GM20431 (cell line): ENCODE measurements around the gene CYB5D1.

Source experiments
- in situ Hi-C: fragments of 300-500 bp; cut with MseI, MboI; formaldehyde crosslinking; loops from one replicate; pipeline ENCODE4 v1.15.0; 2020; ENCODE audit warnings: low sequenced_read_pairs; ENCODE audit not compliant: unreplicated experiment

The CYB5D1 gene

DNA sequence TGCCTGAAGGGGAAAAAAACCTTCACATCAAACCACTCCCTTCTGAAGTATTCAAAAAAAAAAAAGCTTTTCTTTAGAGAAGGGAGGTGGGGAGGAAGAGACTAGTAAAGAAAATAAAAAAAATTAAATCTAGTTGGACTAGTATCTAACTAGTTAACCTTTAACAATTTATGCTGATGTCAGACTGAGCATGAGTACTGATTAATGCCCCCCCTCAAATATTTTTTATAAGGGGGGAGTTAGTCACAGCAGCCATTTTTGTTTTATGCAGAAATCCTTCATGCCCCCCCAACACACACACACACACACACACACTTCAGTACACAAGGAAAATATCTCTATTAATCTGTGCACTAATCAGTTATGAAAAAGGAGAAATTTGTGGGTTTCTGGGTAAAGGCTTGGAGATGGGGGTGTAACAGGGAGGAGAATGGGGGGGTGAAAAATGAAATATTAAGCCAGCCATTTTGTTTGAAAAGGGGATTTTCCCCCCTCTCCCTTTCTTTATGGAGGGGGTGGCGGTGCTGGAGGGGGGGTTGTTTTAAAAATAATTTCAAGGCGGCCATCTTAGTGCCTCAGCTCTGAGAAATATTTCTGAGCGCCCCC, 26.1 kb downstream of the CYB5D1 start:
- in situ Hi-C loops: no loop called here

DNA sequence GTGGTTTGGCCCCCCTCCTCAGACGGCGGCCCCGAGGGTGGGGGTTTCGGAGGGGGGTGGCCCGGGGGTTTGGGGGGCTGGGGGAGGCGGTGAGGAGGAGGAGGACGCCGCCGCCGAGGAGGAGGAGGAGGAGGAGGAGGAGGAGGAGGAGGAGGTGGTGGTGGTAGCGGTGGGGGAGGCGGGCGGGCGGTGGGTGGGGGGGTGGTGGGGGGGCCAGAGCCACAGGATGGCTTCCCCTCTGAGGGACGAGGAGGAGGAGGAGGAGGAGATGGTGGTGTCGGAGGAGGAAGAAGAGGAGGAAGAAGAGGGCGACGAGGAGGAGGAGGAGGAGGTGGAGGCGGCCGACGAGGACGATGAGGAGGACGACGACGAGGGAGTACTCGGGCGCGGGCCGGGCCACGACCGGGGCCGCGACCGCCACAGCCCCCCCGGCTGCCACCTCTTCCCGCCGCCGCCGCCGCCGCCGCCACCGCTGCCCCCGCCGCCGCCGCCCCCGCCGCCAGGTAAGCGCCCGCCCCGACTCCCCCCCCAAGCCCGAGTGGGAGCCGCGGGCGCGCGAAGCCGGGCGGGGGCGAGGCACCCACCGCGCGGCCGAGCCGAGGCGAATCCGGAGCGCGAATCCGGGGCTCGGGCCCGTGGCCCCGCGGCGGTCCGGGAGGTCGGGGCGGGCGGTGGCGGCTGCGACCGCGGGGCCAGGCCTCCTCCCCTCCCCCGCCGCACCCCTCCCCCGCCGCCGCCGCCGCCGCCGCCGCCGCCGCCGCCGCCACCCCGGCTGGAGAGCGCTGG, 27.0 kb downstream of the CYB5D1 start:
- in situ Hi-C loops: no loop called here

DNA sequence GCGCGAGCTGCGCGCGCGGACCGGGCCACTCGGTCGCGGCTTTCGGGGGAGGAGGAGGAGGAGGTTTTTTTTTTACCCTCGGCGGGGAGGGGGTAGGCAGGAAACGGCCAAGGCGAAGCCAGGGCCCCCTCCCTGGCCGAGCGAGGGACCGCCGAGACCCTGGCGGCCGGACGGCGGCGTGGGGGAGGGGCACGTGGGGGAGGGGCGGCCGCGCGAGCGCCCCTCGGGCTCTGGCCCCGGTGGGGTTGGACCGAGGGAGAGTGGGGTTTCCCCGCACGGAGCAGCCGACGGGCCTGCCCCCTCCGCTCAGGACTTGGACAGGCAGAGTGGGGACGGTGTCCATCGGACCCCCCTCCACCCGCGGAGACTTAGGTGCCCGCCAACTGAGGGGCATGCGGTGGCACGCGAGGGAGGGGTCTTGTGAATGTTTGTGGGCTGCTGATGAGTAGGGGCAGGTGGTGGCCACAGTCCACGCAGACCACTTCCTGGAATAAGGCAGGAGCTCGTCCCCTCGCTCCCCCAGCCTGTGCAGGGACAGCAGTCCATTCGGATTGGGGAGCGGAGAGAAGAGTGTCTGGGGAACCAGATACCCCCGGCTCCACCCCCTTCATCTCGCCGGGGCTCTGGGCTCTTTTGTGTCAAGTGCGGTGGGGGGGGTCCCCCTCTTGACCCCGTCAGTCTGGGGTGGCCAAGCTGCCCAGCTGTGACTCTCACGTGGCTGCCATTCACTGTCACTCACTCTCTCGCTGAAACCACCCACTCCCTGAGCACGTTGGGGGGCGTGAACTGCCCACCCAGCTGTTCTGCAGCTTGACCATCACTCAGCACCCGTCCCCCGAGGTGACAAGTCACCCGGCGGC, 27.8 kb downstream of the CYB5D1 start:
- in situ Hi-C loops: no loop called here

DNA sequence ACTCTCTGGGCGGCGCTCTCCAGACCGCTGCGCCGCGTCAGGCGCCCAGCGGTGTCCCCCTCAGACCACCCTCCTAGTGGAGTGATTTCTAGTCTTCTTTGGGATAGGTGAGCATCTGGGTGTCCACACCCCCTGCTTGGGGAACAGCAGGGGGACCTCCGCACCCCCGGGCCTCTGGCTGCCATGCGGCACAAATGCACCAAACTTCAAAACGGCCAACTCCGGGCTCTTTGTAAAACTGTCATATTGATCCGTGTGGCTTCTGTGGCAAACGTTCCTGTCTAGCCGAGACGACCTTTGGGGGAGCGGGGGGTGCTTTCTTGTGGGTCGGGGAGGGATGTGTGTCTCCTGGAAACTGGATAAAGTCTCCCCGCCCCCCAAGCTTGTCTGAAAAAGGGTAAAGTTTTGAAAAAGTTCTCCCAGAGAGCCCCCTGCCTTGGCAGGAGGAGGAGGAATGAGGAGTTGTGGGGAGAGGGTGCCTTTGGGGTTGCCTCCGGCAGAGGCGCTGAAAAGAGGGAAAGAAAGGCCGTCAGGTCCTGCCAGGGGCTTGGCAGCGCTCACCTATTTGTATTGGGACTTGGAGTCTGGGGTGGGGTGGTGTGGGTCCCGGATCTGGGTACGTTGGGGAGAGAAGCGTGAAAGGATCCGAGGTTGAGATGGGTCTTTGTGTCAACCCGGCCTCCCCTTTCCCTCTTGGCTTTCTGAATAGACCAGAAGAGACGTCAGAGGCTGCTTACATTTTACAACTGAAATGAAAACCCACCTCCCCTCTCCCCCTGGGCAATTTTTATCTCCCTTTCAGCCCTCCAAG, 28.6 kb downstream of the CYB5D1 start:
- in situ Hi-C loops: no loop called here

DNA sequence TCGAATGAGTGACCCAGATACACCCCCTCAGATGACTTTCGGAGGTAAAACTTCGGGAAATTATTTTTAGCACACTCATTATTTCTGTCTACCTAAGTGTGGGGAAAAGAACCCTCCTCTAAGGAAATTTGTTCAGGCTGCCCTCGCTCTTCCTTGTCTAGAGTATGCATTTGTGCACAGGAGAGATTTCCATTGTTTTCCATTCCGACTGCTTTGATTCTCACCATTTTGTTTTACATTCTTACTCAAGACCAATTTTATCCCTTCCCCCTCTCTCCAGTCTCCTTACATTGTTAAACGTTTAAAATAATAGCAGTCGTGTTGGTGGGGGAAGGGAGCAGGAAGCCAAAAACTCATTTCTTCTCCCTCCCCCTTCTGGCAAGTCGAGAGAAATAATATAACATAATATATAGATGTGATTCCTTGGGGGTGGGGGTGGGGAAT, 29.3 kb downstream of the CYB5D1 start:
- in situ Hi-C loops: no loop called here

DNA sequence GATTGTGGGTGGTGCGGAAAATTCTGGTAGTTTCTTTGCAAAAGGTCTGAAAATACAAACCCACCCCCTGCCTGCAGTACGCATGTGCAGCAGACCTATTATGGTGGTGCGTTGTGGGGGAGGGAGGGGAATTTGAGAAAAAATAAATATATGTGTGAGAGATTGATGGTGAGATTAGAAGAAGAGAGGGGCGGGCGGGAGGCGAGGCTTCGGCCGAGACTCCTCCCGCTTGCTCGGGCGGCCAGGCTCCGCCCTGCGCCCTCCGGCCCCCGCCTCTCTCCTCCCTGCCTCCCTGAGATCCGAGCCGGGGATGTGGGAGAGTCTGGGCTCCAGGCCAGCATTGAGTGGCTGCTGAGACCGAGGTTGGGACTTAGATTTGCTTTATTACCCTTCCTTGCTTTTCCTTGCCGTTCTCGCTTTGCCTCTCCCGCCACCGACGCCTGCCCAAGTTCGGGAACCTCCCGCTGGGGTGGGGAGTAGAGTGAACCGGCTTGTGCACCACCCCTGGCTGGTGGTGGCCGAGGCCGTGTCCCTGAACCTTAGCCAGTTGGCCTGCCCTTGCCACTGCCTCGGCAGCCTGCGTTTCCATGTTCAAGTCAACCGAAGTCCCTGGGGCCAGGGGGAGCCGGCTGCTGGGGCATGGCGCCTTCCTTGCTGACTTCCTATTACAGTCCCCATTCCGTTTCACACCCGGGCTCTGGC, 29.8 kb downstream of the CYB5D1 start:
- in situ Hi-C loops: no loop called here

DNA sequence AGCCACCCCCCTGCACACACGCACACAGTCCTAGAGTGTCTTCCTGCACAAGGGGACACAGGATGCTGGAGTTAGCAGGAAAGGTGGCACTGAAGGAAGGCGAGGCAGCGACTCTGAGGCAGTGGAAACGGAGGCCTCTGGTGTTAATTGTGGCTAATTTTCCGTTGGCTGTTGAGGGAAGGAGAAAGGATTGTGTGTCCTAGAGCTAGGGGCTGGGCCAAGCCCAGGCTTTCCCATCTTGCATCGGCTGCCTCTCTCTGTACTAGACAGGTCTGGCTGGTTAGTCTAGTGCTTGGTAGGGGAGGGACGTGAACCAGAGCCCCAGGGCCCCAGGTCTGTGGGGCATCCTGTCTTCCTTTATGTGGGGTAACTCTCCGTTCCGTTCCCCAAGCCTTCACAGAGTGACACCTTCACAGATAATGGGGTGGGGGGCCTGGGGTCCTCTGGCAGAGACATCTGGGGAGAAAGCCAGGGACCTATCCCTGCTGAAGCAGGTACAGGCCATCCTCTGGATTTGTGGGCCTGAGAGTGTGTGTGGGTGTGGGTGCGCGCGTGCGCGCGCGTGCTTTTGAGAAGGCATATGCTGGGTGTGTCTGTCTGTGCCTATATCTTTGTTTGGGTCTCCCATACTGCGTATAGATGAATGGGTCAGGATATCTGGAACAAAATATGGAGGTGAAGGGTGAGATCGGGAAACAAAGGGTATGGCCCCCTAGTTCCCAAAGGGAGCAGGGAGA, 30.5 kb downstream of the CYB5D1 start, which contains the start of gene CHD3:
TSS of gene CHD3 (plus strand) at position 606 of the 737 bp plus-strand sequence. CDS start 212 bp downstream, outside the sequence.
- in situ Hi-C loops: no loop called here

DNA sequence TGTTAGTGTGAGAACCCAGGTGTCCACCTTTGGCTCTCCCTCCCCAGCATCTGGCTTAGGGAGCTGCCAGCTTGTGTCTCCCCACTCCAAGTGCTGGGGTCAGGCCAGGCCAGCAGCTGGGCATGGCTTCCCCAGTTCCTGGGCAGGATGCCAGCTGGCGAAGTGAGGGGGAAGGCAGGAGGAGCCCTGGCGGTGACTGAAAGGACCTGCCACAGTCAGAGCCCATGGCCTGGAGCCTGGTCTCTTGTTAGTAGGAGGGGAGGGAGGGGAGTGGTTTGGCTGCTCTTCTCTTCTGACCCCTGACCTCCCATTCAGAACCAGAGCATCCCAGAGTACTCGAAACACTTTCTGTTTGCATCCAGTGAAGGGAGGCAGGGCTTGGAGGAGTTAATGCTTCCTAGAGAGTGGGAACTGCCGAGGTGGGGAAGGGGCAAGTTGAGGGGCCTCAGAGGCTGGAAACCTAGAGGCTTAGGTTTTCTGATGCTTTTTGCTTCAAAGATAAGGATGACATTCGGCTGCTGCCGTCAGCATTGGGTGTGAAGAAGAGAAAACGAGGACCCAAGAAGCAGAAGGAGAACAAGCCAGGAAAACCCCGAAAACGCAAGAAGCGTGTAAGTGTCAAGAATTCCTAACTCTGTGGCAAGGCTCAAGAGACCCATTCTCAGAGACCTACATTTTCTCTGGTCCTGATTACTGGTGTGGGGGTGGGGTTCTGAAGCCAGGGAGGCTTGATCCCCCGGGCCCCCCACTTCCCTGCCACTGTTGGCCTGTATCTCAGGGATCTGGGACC, 31.6 kb downstream of the CYB5D1 start:
- in situ Hi-C loops: no loop called here

DNA sequence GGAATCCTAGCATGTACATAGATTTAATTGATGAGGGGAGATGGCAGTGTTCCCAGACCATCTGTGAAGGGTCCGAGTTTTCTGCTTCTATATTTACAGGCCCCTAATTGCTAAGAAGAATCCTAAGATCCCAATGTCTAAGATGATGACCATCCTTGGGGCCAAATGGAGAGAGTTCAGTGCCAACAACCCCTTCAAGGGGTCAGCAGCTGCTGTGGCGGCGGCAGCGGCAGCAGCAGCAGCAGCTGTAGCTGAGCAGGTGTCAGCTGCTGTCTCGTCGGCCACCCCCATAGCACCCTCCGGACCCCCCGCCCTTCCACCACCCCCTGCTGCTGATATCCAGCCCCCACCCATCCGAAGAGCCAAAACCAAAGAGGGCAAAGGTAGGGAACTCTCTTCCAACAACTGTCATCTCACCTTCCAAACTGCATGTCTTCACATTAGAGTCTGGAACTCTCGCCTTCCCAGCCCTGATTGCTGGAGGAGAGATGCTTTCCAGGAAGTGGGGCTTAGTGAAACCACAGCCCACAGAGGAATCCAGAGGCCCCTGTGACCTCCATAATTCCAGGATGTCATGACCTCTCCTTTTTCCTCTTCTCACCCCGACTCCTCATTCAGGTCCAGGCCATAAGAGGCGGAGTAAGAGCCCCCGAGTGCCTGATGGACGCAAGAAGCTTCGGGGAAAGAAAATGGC, 35.5 kb downstream of the CYB5D1 start:
- in situ Hi-C loops: no loop called here

DNA sequence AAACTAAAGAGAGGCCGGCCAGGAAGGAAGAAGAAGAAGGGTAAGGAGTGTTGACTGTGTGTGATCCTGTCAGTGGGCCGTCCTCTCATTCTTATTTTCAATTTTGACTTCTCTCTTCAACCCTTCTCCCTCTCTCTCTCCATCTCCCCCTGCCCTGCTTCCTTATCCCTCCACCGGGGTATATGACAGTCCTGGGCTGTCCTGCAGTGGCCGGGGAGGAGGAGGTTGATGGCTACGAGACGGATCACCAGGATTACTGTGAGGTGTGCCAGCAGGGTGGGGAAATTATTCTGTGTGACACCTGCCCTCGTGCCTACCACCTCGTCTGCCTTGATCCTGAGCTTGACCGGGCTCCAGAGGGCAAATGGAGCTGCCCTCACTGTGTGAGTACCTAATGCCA, 36.4 kb downstream of the CYB5D1 start:
- in situ Hi-C loops: no loop called here

DNA sequence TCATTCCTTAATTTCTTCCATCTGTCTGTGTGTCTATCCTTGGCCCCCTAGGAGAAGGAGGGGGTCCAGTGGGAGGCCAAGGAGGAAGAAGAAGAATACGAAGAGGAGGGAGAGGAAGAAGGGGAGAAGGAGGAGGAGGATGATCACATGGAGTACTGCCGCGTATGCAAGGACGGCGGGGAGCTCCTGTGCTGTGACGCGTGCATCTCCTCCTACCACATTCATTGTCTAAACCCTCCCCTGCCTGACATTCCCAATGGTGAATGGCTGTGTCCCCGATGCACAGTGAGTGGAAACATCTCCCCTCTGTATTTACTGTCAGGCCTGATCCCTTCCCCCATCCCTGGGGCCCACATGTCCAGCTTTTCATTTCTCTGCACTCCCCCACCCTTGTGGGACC, 37.1 kb downstream of the CYB5D1 start:
- in situ Hi-C loops: no loop called here

DNA sequence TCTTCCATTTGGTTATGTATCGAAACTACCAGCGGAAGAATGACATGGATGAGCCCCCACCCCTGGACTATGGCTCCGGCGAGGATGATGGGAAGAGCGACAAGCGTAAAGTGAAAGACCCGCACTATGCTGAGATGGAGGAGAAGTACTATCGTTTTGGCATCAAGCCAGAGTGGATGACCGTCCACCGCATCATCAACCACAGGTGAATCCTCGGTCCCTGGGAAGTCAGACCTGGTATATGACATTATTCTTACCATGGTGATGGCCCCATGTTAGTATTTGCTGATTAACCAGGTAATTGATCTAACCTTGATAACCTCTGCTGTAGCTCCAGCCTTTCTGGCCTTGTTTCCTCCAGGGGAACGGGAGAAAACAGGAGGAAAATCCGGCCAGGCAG, 39.3 kb downstream of the CYB5D1 start:
- in situ Hi-C loops: no loop called here

DNA sequence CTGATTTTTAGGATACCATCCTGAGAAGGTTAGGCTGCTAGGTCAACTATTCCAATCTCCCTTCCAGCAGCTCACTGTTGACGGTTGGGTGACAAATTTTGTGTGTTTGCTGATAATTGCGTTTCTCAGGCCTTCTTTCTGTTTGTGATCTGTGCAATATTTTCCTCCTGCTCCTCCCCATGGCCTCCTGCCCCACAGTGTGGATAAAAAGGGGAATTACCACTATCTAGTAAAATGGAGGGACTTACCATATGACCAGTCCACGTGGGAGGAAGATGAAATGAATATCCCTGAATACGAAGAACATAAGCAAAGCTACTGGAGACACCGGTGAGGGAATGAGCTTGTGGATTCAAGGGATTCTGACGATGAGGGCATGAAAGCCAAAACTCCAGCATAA, 40.0 kb downstream of the CYB5D1 start:
- in situ Hi-C loops: no loop called here

DNA sequence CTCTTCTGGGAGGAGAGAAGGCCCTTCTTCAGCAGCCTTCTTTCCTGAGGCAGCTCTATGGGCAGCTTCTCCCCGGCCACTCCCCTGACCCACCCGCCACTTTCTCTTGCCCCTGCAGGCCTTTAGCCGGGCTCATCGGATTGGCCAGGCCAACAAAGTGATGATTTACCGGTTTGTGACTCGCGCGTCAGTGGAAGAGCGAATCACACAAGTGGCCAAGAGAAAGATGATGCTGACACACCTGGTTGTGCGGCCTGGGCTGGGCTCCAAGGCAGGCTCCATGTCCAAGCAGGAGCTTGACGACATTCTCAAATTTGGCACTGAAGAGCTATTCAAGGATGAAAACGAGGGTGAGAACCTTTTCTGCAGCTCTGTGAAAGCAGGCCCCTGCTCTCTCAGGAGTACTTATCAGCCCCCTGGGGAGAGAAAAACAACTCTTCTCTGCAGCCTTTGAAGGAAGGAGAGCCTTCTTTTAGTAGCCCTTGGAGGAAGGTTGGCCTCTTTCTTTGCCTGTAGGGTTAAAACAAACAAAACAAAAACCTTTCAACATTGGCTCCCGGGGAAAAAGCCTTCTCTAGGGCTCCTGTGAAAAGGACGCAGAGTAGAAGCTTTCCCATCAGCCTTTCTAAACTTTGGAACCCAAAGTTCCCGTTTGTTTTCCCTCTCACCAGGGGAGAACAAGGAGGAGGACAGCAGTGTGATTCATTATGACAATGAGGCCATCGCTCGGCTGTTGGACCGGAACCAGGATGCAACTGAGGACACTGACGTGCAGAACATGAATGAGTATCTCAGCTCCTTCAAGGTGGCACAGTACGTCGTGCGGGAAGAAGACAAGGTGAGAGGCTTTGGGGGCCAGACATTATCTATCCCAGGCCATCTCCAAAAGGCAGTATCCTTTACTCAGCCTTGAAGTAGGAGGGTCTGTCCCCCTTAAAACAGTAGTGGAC, 45.6 kb downstream of the CYB5D1 start:
- in situ Hi-C loops: no loop called here

DNA sequence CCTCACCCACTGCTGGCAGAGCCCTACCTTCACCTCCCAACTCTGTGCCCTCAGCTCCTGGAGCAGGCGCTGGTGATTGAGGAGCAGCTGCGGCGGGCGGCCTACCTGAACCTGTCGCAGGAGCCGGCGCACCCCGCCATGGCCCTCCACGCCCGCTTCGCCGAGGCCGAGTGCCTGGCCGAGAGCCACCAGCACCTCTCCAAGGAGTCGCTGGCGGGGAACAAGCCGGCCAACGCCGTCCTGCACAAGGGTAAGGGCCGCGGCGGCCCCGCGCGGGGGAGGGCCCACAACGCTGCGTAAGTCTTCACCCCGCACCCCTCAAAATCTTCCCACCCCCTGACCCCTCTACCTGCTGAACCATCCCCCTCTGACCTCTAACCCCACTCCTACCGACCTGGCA, 51.3 kb downstream of the CYB5D1 start:
- in situ Hi-C loops: no loop called here

DNA sequence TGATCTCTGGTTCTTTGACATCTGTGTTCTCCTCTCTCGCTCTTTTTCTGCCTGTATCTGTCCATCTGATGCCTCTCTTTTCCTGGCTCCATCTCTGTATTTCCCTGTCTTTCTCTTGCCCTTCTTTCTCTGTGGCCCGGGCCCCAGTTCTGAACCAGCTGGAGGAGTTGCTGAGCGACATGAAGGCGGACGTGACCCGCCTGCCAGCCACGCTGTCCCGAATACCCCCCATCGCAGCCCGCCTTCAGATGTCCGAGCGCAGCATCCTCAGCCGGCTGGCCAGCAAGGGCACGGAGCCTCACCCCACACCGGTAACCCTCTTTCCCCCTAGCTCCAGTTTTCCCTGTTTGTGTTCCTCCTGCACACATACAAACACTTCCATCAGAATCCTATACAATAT, 52.5 kb downstream of the CYB5D1 start:
- in situ Hi-C loops: loop anchor here (10.0 kb wide), 1 partner anchor 75 kb away; no protein-coding TSS in a partner anchor
